SK-N-SH (cell line): ENCODE data around the gene EML5. TPM values are rescaled to one million over a fixed set of nuclear protein-coding genes. Genes with fewer than 3 reads are reported as not detected.

Experiments used
- CTCF ChIA-PET: fragments of 300-600, 350-600 bp; formaldehyde crosslinking; extraction: SDS; loops from one replicate; lab custom pipeline; 2021; lab: Yijun Ruan, JAX
- POLR2A ChIA-PET: fragments of 350-600 bp; sonication (Branson Sonifier 250); formaldehyde crosslinking; extraction: SDS; loops from one replicate; lab custom pipeline; 2020; ENCODE audit warnings: antibody characterized with exemption, inconsistent platforms; lab: Yijun Ruan, JAX
- DNase-seq: peaks from one replicate; pipeline ENCODE4 v3.0.0; 2012
- H2AFZ ChIP-seq: fragments of 200-600 bp; sonication (generic); 2 replicates; pipeline ENCODE4 v1.8.1; 2016; ENCODE audit warnings: antibody characterized with exemption, mild to moderate bottlenecking, low read depth
- H3F3A ChIP-seq: fragments of 200-600 bp; sonication (generic); replicated peaks from 2 replicates; pipeline ENCODE3; 2016; ENCODE audit warnings: antibody characterized with exemption, mild to moderate bottlenecking; ENCODE audit not compliant: insufficient read depth
- H3K27ac ChIP-seq, 2 experiments: fragments of 200-500 bp in 1 of 2; fragments of 200-600 bp in 1 of 2; sonication (Bioruptor generic) in 1 of 2; sonication (generic), shearing (Covaris generic) in 1 of 2; 2 replicates each; pipeline versions ENCODE4 v1.5.1 to v1.6.1; 2014 to 2016; ENCODE audit warnings: low read depth in 2 of 2, inconsistent platforms in 1 of 2, low read length in 1 of 2, mild to moderate bottlenecking in 1 of 2, mixed read lengths in 1 of 2
- H3K27me3 ChIP-seq: fragments of 200-600 bp; sonication (generic), shearing (Covaris generic); 2 replicates; pipeline ENCODE4 v1.6.1; 2016; ENCODE audit warnings: mixed run types; ENCODE audit not compliant: insufficient read depth
- H3K36me3 ChIP-seq, 2 experiments: fragments of 200-500 bp in 1 of 2; fragments of 200-600 bp in 1 of 2; sonication (Bioruptor generic) in 1 of 2; sonication (generic) in 1 of 2; replicated peaks in 1 of 2; 2 replicates each; pipeline versions ENCODE3 to v1.5.1; 2014 to 2016; ENCODE audit warnings: low read length in 1 of 2, mild to moderate bottlenecking in 1 of 2; ENCODE audit not compliant: insufficient read depth in 2 of 2, control insufficient read depth in 1 of 2
- H3K4me1 ChIP-seq, 2 experiments: fragments of 200-500 bp in 1 of 2; fragments of 200-600 bp in 1 of 2; sonication (Bioruptor generic) in 1 of 2; sonication (generic), shearing (Covaris generic) in 1 of 2; 2 replicates each; pipeline versions ENCODE4 v1.5.1 to v1.6.1; 2014 to 2016; ENCODE audit warnings: low read depth in 1 of 2, low read length in 1 of 2, mixed run types in 1 of 2; ENCODE audit not compliant: insufficient read depth in 2 of 2, control insufficient read depth in 1 of 2
- H3K4me2 ChIP-seq: fragments of 200-600 bp; sonication (generic), shearing (Covaris generic); 2 replicates; pipeline ENCODE4 v1.6.1; 2017; ENCODE audit warnings: mixed run types
- H3K4me3 ChIP-seq, 2 experiments: fragments of 200-500 bp in 1 of 2; fragments of 200-600 bp in 1 of 2; sonication (Bioruptor generic) in 1 of 2; sonication (generic), shearing (Covaris generic) in 1 of 2; 2 replicates each; pipeline versions ENCODE4 v1.5.1 to v1.8.1; 2014 to 2016; ENCODE audit warnings: low read depth in 2 of 2, inconsistent platforms in 1 of 2, low read length in 1 of 2, mild to moderate bottlenecking in 1 of 2, mixed read lengths in 1 of 2, moderate library complexity in 1 of 2
- H3K79me2 ChIP-seq: fragments of 200-600 bp; sonication (generic); 2 replicates; pipeline ENCODE4 v1.8.1; 2017; ENCODE audit warnings: mild to moderate bottlenecking; ENCODE audit not compliant: insufficient read depth
- H3K9ac ChIP-seq: fragments of 200-600 bp; sonication (generic); 2 replicates; pipeline ENCODE4 v1.6.1; 2017; ENCODE audit warnings: mixed run types
- H3K9me2 ChIP-seq: fragments of 200-600 bp; sonication (generic); 2 replicates; pipeline ENCODE4 v1.6.1; 2017; ENCODE audit warnings: mixed run types
- H3K9me3 ChIP-seq: fragments of 200-600 bp; sonication (generic); 2 replicates; pipeline ENCODE4 v1.6.1; 2017; ENCODE audit warnings: mixed run types, mild to moderate bottlenecking, moderate library complexity
- H4K20me1 ChIP-seq: fragments of 200-600 bp; sonication (generic); 2 replicates; pipeline ENCODE4 v1.6.1; 2017; ENCODE audit warnings: mild to moderate bottlenecking, mixed run types; ENCODE audit not compliant: insufficient read depth
- FOXJ3 ChIP-seq: sonication (generic); formaldehyde crosslinking; IDR thresholded peaks from 2 replicates; pipeline ENCODE4 v1.5.1; 2020; ENCODE audit warnings: mild to moderate bottlenecking, missing genetic modification reagents
- GATA2 ChIP-seq: sonication (generic); formaldehyde crosslinking; IDR thresholded peaks from 2 replicates; pipeline ENCODE4 v1.5.0; 2020; ENCODE audit warnings: mild to moderate bottlenecking, missing genetic modification reagents
- IRF3 ChIP-seq: fragments of 150-350 bp; IDR thresholded peaks from 2 replicates; pipeline ENCODE4 v1.6.1; 2016; ENCODE audit warnings: mild to moderate bottlenecking, low read depth, low read length
- JUND ChIP-seq: IDR thresholded peaks from 2 replicates; pipeline ENCODE4 v1.4.0; 2012
- MEF2A ChIP-seq: IDR thresholded peaks from 2 replicates; pipeline ENCODE4 v1.4.0; 2012; ENCODE audit warnings: low read depth, borderline replicate concordance
- RCOR1 ChIP-seq: fragments of 150-350 bp; IDR thresholded peaks from 2 replicates; pipeline ENCODE4 v1.6.1; 2017; ENCODE audit warnings: antibody characterized with exemption, low read length
- REST ChIP-seq: IDR thresholded peaks from 2 replicates; pipeline ENCODE4 v1.6.1; 2012; ENCODE audit warnings: mild to moderate bottlenecking, low read depth, low read length, moderate library complexity
- RXRA ChIP-seq: IDR thresholded peaks from 2 replicates; pipeline ENCODE4 v1.4.0; 2012; ENCODE audit warnings: low read depth, mild to moderate bottlenecking, borderline replicate concordance
- SIN3A ChIP-seq: IDR thresholded peaks from 2 replicates; pipeline ENCODE4 v1.6.1; 2012; ENCODE audit warnings: low read depth, mild to moderate bottlenecking, low read length, moderate library complexity, borderline replicate concordance
- SMC3 ChIP-seq: IDR thresholded peaks from 2 replicates; pipeline ENCODE4 v1.6.1; 2012; ENCODE audit warnings: low read depth, low read length, improper control_type of control experiment
- TAF1 ChIP-seq: IDR thresholded peaks from 2 replicates; pipeline ENCODE4 v1.6.1; 2012; ENCODE audit warnings: low read depth, mild to moderate bottlenecking, low read length, moderate library complexity, borderline replicate concordance
- TCF12 ChIP-seq: IDR thresholded peaks from 2 replicates; pipeline ENCODE4 v1.4.0; 2012
- TEAD4 ChIP-seq: IDR thresholded peaks from 2 replicates; pipeline ENCODE4 v1.4.0; 2012; ENCODE audit warnings: mild to moderate bottlenecking, borderline replicate concordance; ENCODE audit not compliant: insufficient read depth
- USF2 ChIP-seq: fragments of 150-350 bp; IDR thresholded peaks from 2 replicates; pipeline ENCODE4 v1.6.1; 2017; ENCODE audit warnings: antibody characterized with exemption, low read length, low read depth, borderline replicate concordance
- YY1 ChIP-seq: IDR thresholded peaks from 2 replicates; pipeline ENCODE4 v1.4.0; 2012; ENCODE audit warnings: low read depth, mild to moderate bottlenecking
- WGBS: methylation state at CpG from one replicate; pipeline ENCODE4 v1.1.6; 2017; ENCODE audit warnings: low lambda C conversion rate; 5-methylcytosine and 5-hydroxymethylcytosine counted together
- polyA plus RNA-seq, 3 experiments: library from polyadenylated mRNA; depleted of rRNA; stranded (reverse); fragments of >200 nt; gene quantifications; 2 replicates each; pipeline ENCODE4 v1.2.3, GENCODE V29; 2012
- TF ChIP-seq, protein P1 (sequence below): IDR thresholded peaks from 2 replicates; pipeline ENCODE4; 2012
- TF ChIP-seq, protein P2 (sequence below): IDR thresholded peaks from 2 replicates; pipeline ENCODE4 v1.4.0; 2012; ENCODE audit warnings: low read depth
- TF ChIP-seq, protein P3 (sequence below): IDR thresholded peaks from 2 replicates; pipeline ENCODE4 v1.4.0; 2012; ENCODE audit warnings: low read depth, borderline replicate concordance

The EML5 gene
- polyA plus RNA-seq, 1 of the 3 experiments (the other 2 are of a cell fraction) = 0.23 TPM

- ChIA-PET POLR2A (no interaction called here), CTCF (no interaction called here)
- H3K27ac ChIP-seq = no peak overlapping the region
Observed at GRCh38 chr14:88631091-88631490, 161.7 kb downstream of the EML5 start.

More at GRCh38 chr14:88631091-88631490, 161.7 kb downstream of the EML5 start:
- Histone ChIP-seq H3K9ac (no peak overlapping the region), H4K20me1 (no peaks in the 10 kb centered on the region), H3K79me2 (no peaks in the 10 kb centered on the region), H3K4me1 (no peaks in the 10 kb centered on the region), H3K4me3 (no peak overlapping the region), H3K36me3 (peaks cover 0 to 9% of the 10 kb centered on the region in 2 experiments), H3K27me3 (no peaks in the 10 kb centered on the region), H3K4me2 (no peak overlapping the region), H3K9me2 (no peaks in the 10 kb centered on the region), H2AFZ (no peak overlapping the region), H3F3A (no peaks in the 10 kb centered on the region), H3K9me3 (no peaks in the 10 kb centered on the region)
- TF ChIP-seq REST = no peak
- no peak for TF ChIP-seq JUND
- no peak for TF ChIP-seq RCOR1
- TF ChIP-seq, protein P1, sequence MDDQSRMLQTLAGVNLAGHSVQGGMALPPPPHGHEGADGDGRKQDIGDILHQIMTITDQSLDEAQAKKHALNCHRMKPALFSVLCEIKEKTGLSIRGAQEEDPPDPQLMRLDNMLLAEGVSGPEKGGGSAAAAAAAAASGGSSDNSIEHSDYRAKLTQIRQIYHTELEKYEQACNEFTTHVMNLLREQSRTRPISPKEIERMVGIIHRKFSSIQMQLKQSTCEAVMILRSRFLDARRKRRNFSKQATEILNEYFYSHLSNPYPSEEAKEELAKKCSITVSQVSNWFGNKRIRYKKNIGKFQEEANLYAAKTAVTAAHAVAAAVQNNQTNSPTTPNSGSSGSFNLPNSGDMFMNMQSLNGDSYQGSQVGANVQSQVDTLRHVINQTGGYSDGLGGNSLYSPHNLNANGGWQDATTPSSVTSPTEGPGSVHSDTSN = no peak
- TF ChIP-seq TAF1 = no peak
- no peak for TF ChIP-seq RXRA
- TF ChIP-seq FOXJ3 (CRISPR knock-in tag) = no peak
- TF ChIP-seq TEAD4 = no peak
- TF ChIP-seq, protein P2, sequence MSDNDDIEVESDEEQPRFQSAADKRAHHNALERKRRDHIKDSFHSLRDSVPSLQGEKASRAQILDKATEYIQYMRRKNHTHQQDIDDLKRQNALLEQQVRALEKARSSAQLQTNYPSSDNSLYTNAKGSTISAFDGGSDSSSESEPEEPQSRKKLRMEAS = no peak
- TF ChIP-seq SIN3A = no peak
- no peak for TF ChIP-seq SMC3
- TF ChIP-seq TCF12 = no peak
- TF ChIP-seq, protein P3, sequence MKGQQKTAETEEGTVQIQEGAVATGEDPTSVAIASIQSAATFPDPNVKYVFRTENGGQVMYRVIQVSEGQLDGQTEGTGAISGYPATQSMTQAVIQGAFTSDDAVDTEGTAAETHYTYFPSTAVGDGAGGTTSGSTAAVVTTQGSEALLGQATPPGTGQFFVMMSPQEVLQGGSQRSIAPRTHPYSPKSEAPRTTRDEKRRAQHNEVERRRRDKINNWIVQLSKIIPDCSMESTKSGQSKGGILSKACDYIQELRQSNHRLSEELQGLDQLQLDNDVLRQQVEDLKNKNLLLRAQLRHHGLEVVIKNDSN = no peak
- TF ChIP-seq USF2 = no peak
- TF ChIP-seq IRF3 = no peak
- no peak for TF ChIP-seq YY1
- no peak for TF ChIP-seq GATA2 (CRISPR knock-in tag)
- no peak for TF ChIP-seq MEF2A
- 81% methylated on average over 3 of the region's 3 CpGs for WGBS
- DNase-seq = no peak
